Stimulated activated CD8-positive, alpha-beta memory T cell treated with anti-CD3 and anti-CD28 coated beads, Interleukin-15, amount 100 ng/mL, for 4 hours (primary cell): Measurements from ENCODE around the gene UBR7.
"Not testable (repeated sequence)": the region's sequence is repeated elsewhere in the genome, so short reads cannot be mapped to it uniquely, and the experiment has no call there.

Source experiments
- DNase-seq, 2 donors: peaks; one replicate each; pipeline ENCODE4 v3.0.0-alpha.2; 2020; ENCODE audit warnings: low read depth in 2 of 2

The UBR7 gene

GRCh38 chr14:93195316-93195999 is 11.6 kb upstream of the UBR7 start:
- no peak for DNase-seq

GRCh38 chr14:93199031-93199430 is 8.0 kb upstream of the UBR7 start:
- DNase-seq = no peak

GRCh38 chr14:93200553-93200952 is 6.5 kb upstream of the UBR7 start:
- no peak for DNase-seq

- DNase-seq = no peak
These were observed 5.8 kb upstream of the UBR7 start for GRCh38 chr14:93201155-93201704.

GRCh38 chr14:93207468-93208308 is 632 bp downstream of the UBR7 start:
- DNase-seq = no peak

- no peak for DNase-seq
These were observed 5.4 kb downstream of the UBR7 start for GRCh38 chr14:93212432-93212831.

GRCh38 chr14:93214598-93214997 is 7.5 kb downstream of the UBR7 start:
- no peak for DNase-seq

GRCh38 chr14:93219103-93219726 is 12.2 kb downstream of the UBR7 start:
- DNase-seq = no peak

GRCh38 chr14:93220509-93220908 is 13.5 kb downstream of the UBR7 start:
- DNase-seq = no peak

GRCh38 chr14:93223565-93223964 is 16.5 kb downstream of the UBR7 start:
- no peak for DNase-seq

- no peak for DNase-seq
These were observed 21.5 kb downstream of the UBR7 start for GRCh38 chr14:93228550-93228949.

- DNase-seq = no peak
These were observed 23.5 kb downstream of the UBR7 start for GRCh38 chr14:93230539-93230938.

- no peak for DNase-seq
These were observed 24.3 kb downstream of the UBR7 start for GRCh38 chr14:93231129-93231979.

- no peak for DNase-seq
These were observed 25.1 kb downstream of the UBR7 start for GRCh38 chr14:93232159-93232558.

- not testable (repeated sequence) for DNase-seq
These were observed 26.0 kb downstream of the UBR7 start for GRCh38 chr14:93233078-93233477.

- DNase-seq = no peak
These were observed 27.7 kb downstream of the UBR7 start for GRCh38 chr14:93234798-93235197.

- no peak for DNase-seq
These were observed 33.0 kb downstream of the UBR7 start for GRCh38 chr14:93239869-93240677.

GRCh38 chr14:93240678-93241000 is 33.6 kb downstream of the UBR7 start:
- no peak for DNase-seq

GRCh38 chr14:93245764-93246420 is 38.8 kb downstream of the UBR7 start:
- no peak for DNase-seq

GRCh38 chr14:93246534-93246933 is 39.5 kb downstream of the UBR7 start:
- no peak for DNase-seq
